H1 (cell line): Measurements from ENCODE around the gene CCL3.

Source experiments
- ATF3 ChIP-seq: IDR thresholded peaks from 2 replicates; pipeline ENCODE4 v1.6.1; 2011; ENCODE audit warnings: low read depth, mild to moderate bottlenecking, low read length; ENCODE audit not compliant: insufficient read depth
- EZH2 ChIP-seq: fragments of 200-600 bp; sonication (generic); IDR thresholded peaks from 2 replicates; pipeline ENCODE4 v1.7.1; 2012; ENCODE audit warnings: low read depth, mild to moderate bottlenecking, moderate library complexity, low read length, inconsistent platforms; ENCODE audit not compliant: severe bottlenecking
- HDAC6 ChIP-seq: IDR thresholded peaks from one replicate; pipeline ENCODE4 v1.7.1; 2012; ENCODE audit warnings: low read depth, mild to moderate bottlenecking, inconsistent platforms, low read length, moderate library complexity
- POLR2A ChIP-seq, 2 experiments: IDR thresholded peaks; 1 replicate in 1 of 2; 2 replicates in 1 of 2; pipeline ENCODE4 v1.6.1; 2011; ENCODE audit warnings: low read depth in 2 of 2, low read length in 2 of 2, mild to moderate bottlenecking in 2 of 2; ENCODE audit errors: control extremely low read depth in 1 of 2
- POLR2AphosphoS5 ChIP-seq: IDR thresholded peaks from 2 replicates; pipeline ENCODE4 v1.6.1; 2011; ENCODE audit warnings: low read depth, low read length
- RAD21 ChIP-seq, 2 experiments: IDR thresholded peaks in 1 of 2; conservative IDR thresholded peaks in 1 of 2; 2 replicates each; pipeline ENCODE4 v1.6.1; 2011; ENCODE audit warnings: low read depth in 2 of 2, low read length in 2 of 2, improper control_type of control experiment in 1 of 2, inconsistent platforms in 1 of 2, mild to moderate bottlenecking in 1 of 2, moderate library complexity in 1 of 2
- SIN3A ChIP-seq, 2 experiments: IDR thresholded peaks in 1 of 2; conservative IDR thresholded peaks in 1 of 2; 2 replicates each; pipeline ENCODE4 v1.6.1; 2011 to 2012; ENCODE audit warnings: low read length in 2 of 2, improper control_type of control experiment in 1 of 2, low read depth in 1 of 2, mild to moderate bottlenecking in 1 of 2
- SP2 ChIP-seq: IDR thresholded peaks from 2 replicates; pipeline ENCODE4 v1.6.1; 2012; ENCODE audit warnings: mild to moderate bottlenecking, low read length, inconsistent platforms
- TAF1 ChIP-seq: IDR thresholded peaks from 2 replicates; pipeline ENCODE4 v1.6.1; 2011; ENCODE audit warnings: mild to moderate bottlenecking, low read depth, low read length
- YY1 ChIP-seq: IDR thresholded peaks from 2 replicates; pipeline ENCODE4 v1.6.1; 2011; ENCODE audit warnings: low read depth, mild to moderate bottlenecking, low read length
- TF ChIP-seq, protein P1 (sequence below), 3 experiments: IDR thresholded peaks; 1 replicate in 2 of 3; 2 replicates in 1 of 3; pipeline versions ENCODE4 v1.5.1 to v1.6.1; 2011; ENCODE audit warnings: low read length in 3 of 3, mild to moderate bottlenecking in 3 of 3, inconsistent platforms in 2 of 3, low read depth in 1 of 3, moderate library complexity in 1 of 3; ENCODE audit not compliant: insufficient read depth in 1 of 3; ENCODE audit errors: control extremely low read depth in 1 of 3
- TF ChIP-seq, protein P2 (sequence below): IDR thresholded peaks from 2 replicates; pipeline ENCODE4 v1.6.1; 2012; ENCODE audit warnings: inconsistent platforms

DNA sequence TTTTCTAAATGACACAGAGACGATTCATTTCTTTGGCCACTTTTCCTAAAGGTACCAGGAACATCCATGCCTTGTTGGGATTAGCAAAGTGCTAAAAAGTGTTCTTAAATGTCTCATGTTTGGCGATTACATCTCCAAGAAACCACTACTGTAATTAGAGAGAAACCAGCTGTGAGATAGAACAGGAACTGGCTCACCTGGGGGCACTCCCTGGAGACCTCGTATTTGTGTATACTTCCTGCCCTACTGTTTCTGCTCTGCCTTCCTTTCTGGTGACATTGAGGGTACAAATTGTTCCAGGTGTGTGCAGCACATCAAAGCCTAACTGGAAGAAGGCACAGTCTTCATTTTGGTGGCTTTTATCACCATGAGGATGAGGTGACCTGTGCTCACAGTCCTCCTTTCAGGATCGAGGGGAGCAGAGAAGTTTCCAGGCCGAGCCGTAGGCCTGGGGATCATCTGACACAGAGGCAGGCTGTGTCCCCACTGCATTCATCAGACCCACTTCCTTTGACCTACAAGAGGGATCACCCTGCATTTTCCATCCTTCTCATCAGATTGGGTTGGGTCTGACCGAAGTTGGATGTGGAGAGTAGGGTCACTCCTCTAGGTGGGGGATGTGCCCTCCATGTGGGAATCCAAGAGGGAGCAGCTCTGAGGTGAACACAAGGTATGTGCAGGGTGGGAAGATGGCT lies 37.4 kb upstream of the CCL3 start:
- TF ChIP-seq, protein P1, sequence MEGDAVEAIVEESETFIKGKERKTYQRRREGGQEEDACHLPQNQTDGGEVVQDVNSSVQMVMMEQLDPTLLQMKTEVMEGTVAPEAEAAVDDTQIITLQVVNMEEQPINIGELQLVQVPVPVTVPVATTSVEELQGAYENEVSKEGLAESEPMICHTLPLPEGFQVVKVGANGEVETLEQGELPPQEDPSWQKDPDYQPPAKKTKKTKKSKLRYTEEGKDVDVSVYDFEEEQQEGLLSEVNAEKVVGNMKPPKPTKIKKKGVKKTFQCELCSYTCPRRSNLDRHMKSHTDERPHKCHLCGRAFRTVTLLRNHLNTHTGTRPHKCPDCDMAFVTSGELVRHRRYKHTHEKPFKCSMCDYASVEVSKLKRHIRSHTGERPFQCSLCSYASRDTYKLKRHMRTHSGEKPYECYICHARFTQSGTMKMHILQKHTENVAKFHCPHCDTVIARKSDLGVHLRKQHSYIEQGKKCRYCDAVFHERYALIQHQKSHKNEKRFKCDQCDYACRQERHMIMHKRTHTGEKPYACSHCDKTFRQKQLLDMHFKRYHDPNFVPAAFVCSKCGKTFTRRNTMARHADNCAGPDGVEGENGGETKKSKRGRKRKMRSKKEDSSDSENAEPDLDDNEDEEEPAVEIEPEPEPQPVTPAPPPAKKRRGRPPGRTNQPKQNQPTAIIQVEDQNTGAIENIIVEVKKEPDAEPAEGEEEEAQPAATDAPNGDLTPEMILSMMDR (IDR thresholded peaks at IDR 0.05; ENCODE audit: control extremely low read depth in 1 of 3, insufficient read depth in 1 of 3, low read depth in 1 of 3, low read length in 3 of 3) = no peak
- TF ChIP-seq SIN3A (conservative IDR thresholded peaks at IDR 0.05 in 1 of 2, IDR thresholded peaks at IDR 0.05 in 1 of 2; ENCODE audit: low read depth in 1 of 2, low read length in 2 of 2) (no peak), EZH2 (no peak), POLR2AphosphoS5 (no peak), POLR2A (IDR thresholded peaks at IDR 0.05; ENCODE audit: control extremely low read depth in 1 of 2, low read depth in 2 of 2, low read length in 2 of 2) (no peak), YY1 (no peak), HDAC6 (no peak), SP2 (no peak), TAF1 (no peak), RAD21 (IDR thresholded peaks at IDR 0.05 in 1 of 2, conservative IDR thresholded peaks at IDR 0.05 in 1 of 2; ENCODE audit: low read depth in 2 of 2, low read length in 2 of 2) (no peak), ATF3 (no peak)
- TF ChIP-seq, protein P2, sequence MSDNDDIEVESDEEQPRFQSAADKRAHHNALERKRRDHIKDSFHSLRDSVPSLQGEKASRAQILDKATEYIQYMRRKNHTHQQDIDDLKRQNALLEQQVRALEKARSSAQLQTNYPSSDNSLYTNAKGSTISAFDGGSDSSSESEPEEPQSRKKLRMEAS = no peak
